Activated CD4-positive, alpha-beta T cell treated with anti-CD3 and anti-CD28 coated beads for 48 hours (primary cell): Measurements from ENCODE around the gene ANGEL1.

Source experiments
- DNase-seq: peaks from one replicate; pipeline ENCODE4 v3.0.0-alpha.2; 2020

Gene ANGEL1, protein sequence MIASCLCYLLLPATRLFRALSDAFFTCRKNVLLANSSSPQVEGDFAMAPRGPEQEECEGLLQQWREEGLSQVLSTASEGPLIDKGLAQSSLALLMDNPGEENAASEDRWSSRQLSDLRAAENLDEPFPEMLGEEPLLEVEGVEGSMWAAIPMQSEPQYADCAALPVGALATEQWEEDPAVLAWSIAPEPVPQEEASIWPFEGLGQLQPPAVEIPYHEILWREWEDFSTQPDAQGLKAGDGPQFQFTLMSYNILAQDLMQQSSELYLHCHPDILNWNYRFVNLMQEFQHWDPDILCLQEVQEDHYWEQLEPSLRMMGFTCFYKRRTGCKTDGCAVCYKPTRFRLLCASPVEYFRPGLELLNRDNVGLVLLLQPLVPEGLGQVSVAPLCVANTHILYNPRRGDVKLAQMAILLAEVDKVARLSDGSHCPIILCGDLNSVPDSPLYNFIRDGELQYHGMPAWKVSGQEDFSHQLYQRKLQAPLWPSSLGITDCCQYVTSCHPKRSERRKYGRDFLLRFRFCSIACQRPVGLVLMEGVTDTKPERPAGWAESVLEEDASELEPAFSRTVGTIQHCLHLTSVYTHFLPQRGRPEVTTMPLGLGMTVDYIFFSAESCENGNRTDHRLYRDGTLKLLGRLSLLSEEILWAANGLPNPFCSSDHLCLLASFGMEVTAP

DNA sequence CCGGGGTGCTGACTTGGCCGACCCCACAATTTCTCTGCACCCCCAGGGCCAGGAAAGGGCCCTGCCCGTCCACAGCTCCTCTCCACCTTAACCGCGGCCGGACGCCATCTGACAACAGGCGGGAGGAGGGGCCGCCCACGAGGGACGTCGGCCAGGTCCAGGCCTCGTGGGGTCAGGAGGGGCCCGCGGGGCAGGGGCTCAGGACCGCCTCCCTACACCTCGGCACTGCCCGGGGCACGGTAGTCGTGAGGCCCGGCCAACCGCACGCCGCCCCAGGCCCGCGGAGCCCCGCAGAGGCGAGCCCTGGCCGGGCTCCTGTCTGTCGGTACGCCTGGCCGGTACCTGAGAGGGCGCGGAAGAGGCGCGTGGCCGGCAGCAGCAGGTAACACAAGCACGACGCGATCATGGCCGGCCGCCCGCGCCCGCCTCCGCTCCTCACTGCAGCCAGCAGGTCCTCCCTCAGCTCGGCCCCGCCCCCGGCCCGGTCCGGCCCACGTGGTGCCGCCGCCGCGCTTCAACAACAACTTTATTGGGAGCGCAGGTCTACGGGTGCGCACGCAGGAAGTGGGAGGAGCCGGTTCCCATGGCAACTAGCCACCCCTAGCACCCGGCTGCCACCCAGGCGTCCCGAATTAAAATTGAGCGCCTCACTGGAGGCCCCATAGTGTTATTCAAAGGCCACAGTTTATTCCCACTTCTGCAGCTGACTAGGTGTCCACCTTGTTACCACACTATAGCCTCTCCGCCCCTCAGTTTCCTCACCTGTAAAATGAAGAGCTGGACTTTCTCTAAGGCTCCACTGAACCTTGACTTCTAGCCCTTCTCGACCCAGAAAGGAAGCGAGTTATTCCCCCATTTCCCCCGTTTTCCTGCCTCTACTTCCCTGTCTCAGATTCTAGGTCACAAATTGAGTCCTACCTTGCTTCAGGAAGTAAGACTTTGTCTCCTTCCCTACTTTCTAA lies at the start of gene ANGEL1:
Gene ANGEL1, minus strand, starts transcription at position 461 of the 962 bp plus-strand sequence. Its CDS starts 55 bp downstream, at position 406.
- peak; percentile 97 for DNase-seq

DNA sequence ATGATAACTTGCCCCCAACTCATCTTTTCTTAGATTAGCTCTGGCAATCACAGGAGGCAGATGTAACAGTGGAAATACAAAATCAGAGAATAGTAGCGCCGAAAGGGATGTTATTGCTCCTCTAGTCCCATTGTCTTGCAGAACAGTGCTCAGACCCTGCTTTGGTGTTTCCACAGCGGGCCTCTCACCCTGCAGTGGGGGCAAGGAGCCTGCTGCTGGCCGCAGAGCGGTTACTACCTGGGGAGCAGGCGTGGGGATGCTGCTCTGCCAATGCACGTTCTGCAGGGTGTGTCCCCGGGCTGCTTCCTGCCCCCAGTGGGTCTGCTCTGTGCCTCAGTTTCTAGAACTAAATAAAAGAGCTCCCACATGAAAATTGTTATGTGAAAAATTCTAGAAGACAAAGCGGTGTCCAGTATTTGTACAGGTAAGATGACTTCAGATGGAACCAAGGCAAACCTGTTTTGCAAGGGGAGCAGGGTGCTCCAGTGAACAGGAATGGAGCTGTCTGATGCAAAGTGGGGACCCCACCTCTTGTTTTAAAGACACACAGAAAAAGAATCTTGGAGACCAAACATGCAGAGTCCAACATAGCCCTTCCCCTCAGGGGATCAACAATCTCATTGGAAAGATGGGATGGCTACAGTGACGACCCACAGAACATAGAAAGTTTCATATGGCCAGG lies 49.0 kb upstream of the ANGEL1 start:
- no peak for DNase-seq

DNA sequence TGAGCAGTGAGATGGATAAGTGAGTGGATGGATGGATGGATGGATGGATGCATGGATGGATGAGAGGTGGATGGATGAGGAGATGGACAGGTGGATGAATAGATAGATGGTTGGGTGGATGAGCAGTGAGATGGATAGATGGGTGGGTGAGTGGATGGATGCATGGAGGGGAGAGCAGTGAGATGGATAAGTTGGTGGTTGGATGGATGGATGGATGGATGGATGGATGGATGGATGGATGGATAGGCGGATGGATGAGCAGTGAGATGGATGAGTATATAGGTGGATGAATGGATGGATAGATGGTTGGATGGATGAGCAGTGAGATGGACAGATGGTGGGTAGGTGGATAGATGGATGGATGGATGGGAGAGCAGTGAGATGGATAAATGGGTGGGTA lies 44.1 kb upstream of the ANGEL1 start:
- DNase-seq = no peak

DNA sequence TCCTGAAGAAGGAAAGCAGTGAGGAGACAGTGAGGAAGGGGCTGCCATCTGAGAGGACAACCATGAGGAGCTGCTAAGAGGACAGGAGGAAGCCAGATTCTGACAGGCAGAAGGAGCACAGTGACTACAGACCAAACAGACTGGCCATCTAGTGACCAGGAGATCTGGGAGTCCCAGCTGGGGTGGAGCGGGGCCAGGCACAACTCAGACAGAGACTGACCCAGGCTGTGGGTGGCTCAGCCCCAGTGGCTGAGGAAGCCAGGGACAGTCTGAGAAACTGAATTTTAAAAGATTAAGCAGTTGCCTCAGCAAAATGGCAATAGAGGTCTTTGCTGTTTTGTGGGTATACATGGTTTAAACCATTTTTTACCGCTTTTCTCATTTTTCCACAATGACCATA lies 42.4 kb upstream of the ANGEL1 start:
- no peak for DNase-seq

DNA sequence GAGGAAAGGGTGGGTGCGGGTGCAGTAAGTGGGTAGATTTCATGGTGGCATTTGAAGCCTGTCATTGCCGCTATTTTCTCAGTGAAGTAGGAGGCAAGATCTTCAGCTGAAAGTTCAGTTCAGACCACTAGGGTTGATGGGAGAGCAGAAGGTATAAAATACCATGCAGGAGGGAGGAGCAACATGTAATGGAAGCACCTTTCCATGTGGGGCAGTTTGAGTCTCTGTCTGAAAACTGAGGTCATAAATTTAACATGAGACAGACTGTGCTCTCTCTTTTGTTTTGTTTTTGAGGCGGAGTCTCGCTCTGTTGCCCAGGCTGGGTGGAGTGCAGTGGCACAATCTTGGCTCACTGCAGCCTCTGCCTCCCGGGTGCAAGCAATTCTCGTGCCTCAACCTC lies 36.2 kb upstream of the ANGEL1 start:
- no peak for DNase-seq

DNA sequence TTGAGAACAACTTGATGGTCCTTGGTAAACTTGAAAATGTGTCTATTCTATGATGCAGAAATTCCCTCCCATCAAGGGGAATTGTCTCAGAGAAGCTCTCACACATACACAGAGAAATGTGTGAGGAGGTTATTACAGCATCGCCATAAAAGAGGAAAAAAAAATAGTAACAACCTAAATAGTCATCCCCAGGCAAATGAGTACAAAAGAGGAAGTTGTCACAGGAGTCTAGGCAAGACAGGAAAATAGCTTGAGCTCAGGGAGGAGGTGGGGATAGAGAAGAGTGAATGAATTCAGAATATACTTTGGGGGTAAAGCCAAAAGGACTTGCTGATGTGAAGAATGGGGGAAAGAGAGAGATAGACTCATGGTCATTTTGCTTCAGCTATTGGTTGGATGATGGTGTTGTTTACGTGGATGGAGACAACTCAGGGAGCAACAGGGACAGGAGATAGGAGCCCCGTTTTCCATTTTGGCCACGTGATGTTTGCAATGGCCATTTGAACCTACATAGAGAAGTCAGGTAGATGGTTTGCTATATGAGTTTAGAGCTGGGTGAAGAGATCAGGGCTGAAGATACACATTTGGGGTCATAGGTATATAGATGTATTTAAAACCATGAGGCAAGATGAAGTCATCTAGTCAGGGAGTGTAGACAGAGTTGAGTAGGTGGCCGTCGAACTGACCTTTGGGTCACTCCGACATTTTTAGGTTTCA lies 33.8 kb upstream of the ANGEL1 start:
- no peak for DNase-seq

DNA sequence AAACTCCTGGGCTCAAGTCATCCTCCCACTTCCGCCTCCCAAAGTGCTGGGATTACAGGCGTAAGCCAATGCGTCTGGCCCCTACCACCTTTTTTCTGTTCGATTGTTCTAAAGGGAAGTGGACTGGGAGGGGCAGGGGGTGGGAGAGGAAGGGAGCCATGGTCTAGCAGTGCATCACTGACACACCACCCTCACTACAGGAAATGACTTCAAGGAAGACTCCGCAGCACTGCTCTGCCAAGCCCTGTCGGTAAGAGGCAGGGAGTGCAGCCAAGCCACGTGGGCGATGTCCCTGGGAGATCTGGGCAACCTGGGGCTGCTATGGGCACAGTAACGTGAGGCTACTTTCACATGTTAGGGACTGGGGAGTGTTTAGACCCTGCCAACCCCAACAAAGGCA lies 31.5 kb upstream of the ANGEL1 start:
- DNase-seq = peak; percentile 83

DNA sequence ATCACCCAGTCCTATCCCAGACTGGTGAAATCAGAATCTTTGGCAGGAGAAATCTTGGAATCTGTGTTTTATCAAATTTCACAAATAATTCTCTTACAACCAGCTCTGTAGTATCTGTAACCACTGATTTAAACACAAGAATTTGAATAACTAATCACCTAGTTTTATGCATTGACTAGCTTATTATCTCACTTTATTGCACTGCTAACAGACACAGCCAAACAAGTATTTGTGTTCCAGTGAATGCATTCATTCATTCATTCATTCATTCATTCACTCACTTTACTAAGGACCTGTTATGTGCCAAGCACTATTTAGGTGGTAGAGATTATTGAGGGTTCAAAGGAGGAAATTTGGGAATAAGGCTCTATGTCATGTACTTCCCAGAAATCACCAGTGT lies 29.7 kb upstream of the ANGEL1 start:
- no peak for DNase-seq

DNA sequence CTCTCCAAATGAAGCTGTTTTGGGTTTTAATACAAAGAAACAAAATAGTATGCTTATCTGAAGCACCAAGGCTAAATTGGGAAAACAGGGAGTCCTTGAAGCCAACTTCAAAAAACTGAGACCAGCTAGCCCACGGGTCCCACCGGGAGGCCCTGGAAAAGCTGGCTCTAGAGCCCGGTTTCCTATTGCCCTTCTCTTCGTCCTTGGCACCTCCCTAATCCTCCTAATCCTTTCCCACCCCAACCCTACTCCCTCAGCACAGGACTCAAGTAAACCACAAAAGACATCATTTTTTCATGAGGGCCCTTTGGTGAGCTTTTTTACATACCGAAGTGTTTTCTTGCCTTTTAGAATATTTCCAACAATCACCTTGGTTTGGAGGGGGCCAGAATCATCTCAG lies 24.8 kb upstream of the ANGEL1 start:
- DNase-seq = no peak

DNA sequence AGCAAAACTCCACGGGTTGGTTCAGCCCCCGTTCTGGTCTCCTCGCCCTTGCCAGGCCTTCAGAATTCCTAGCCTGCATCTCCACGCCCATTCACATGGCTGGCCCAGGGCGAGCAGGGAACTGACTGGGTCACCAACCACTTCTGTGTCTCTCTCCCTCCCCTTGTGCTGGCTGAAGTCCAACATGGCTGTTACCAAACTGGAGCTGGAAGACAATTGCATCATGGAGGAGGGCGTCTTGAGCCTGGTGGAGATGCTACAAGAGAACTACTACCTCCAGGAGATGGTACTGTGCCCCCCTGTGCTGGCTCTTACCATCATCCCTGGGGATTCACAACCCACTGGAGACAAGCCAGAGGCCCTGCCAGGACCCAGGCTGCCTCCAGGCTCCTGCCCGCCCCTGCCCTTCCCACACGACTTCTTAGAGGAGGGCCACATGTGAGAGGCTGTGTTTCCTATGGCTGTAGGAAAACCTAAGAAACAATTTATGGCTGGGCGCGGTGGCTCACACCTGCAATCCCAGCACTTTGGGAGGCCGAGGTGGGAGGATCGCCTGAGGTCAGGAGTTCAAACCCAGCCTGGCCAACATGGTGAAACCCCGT lies 23.4 kb upstream of the ANGEL1 start:
- no peak for DNase-seq

DNA sequence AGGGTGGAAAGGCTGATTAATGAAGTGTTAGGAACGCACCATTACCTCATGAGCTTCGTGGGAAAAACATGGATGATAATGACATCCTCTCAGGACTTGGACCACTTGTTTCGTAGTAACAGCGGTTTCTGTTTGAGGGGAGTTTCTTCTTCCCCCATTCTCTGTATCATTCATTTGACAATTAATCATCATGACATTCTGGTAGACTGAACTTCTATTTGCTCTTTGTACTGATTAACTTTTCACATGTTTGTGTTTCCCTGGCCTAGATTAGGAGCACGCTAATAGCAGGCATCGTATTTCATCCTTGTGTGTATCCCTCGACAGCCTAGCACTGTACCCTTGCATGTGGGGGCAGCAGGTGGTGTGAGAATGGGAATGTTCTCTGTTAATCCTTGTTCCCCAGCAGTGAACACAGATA lies 21.6 kb upstream of the ANGEL1 start:
- DNase-seq = no peak

DNA sequence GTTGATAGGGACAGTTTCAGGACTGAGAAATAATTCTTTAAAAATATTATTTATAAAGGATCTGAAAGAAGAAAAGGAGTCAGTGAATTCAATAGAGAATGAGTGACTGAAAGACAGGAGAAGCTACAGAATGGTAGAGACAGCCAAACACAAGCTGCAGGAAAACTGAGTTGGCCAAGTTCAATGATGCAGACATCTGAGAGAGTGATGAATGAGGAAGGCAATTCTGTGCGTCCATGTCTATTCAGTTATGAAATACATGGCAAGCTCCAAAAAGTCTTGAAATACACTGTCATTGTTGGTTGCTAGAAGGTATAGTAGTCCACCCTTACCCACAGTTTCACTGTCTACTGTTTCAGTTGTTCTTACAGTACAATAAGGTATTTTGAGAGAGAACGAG lies 20.3 kb upstream of the ANGEL1 start:
- no peak for DNase-seq

DNA sequence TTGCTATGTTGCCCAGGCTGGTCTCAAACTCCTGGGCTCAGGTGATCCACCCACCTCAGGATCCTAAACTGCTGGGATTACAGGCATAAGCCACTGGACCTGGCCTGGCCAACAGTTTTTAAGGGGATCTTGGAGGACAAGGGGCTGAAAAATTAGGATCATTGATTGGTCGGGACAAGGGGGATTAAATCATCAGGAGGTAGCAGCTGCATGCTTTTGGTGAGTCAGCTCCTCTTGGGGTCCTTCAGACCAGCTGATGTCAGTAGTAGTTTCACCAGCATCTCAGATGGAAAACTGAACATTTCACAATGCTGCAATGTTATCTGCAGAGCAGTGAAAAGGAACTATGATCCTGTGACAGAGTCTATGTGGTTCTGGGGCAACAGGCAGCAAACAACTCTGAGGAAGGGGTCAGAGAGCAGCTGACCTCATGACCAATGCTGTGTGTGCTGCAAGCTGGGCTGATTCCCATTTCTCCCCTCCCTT lies 19.9 kb upstream of the ANGEL1 start:
- no peak for DNase-seq

DNA sequence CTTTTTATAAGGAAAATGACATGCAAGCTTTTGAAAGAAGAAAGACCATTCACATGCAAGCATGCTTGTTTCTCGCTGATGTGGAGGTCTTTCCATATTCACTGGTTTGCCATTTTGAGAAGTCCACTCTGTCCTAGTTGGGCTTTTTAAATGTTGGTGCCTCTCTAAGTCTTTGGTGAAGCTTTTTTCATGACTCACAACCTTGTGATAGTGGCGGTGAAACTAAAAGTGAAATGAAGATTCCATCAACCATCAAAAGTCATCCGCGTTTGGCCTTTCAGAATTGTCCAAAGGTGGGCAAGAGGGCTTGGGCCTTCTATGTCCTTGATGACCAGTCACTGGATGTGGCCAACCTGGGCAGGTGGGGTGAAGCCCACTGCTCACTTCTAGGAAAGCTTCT lies 17.9 kb upstream of the ANGEL1 start:
- no peak for DNase-seq

DNA sequence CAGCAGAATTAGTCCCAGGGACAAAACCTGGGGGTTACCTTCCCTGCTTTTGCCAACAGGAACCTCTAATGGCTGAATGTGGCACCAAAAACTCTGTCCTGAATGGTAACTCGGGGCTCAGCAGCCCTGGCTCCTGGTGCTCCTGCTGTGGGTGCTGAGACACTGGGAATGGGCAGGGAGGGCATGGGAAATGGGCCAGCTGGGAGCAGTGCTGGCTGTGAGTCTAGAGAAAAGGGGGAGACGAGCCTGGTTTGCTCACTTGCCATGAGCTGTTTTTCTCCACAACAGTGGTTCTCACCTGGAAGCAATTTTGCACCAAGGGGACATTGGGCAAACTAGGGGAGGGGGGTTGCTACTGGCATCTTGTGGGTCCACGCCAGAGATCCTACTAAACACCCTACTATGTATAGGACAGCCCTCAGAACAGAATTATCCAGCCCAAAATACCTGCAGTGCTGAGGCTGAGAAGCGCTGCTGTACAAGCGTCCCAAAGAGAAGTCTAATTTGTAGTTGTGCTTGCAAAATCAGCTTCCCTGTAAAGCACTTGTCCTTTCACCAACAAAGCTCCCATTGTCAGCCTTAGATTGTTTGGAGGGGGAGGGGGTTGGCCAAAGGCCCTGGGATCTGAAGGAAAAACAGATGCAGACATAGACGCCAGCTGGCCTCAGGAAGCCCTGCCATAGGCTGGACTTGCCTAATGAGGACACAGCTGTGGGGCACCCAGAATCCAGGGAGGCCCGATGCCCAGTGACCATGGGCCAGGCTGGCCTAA lies 17.2 kb upstream of the ANGEL1 start:
- no peak for DNase-seq

DNA sequence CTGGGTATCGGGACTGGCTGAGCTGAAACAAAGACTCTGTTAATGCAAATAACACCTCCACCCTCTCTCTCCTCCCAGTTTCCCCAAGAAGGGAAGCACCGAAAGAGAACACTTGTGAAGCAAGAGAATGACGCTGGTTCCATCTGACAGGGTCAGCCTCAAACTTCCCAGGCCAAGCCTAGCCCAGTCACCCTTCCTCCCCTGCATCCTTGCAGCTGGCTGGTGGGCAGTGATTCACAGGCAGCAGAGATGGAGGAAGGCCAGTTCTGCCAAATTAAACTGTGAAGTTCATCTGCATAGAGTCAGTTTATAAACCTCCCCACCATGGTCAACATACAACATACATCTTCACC lies 16.3 kb upstream of the ANGEL1 start:
- no peak for DNase-seq

DNA sequence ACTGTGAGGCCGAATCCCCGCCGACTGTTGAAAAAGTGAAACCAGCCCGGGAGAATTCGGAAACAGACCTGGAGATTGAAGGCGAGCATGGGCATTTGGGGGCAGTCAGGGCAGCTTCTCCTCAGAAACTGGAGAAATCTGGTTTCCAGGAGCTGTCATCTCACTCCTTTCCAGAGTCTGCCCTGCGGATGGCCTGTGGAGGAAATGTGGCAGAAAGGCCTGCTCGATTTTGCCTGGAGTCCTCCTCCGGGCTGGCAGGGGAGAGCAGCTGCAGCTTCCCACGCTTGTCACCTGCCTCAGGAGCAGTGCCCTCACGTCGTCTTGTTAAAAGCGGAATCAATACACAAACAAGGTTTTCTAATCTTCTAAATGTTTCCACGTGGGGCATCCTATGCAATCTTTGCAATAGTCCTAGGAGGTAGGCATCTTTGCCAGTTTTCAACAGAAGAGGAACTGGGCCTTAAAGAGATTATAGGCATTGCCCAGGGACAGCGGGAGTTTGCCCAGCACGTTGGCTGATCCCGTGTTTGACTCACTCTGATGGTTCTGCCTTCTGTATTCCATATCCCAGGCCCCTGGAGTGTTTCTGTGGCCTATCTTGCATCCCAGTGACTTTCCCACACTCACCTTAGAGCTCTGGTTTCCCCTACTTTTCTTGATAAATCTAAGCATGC lies 15.8 kb upstream of the ANGEL1 start:
- no peak for DNase-seq

DNA sequence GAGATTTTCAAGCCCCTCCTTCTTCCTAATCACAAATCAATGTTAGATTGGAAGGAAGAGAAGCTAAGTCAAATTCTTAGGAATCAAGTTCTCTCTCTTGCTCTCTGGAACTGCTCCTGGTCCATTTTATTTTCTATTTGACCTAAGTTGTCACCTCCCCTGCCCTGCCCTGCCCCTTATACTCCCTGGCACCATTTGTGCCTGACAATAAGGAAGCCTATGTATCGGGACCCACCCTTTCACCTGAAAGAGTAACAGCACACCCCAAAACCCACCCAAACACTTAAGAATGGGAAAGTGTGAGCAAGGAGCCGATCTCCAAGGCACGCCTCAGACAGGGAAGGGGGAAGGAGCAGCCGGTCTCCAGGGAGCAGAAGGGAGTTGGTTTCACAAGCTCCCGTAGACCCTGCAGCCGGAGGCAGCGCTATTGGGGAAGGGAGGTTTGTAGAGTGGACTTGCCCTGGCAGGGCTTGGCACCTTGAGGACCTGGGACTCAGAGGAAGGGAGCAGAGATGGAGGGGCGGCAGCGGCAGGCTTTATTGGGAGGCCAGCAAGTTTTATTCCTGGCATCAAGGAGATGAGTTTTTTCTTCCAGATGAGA lies 15.1 kb upstream of the ANGEL1 start:
- no peak for DNase-seq

DNA sequence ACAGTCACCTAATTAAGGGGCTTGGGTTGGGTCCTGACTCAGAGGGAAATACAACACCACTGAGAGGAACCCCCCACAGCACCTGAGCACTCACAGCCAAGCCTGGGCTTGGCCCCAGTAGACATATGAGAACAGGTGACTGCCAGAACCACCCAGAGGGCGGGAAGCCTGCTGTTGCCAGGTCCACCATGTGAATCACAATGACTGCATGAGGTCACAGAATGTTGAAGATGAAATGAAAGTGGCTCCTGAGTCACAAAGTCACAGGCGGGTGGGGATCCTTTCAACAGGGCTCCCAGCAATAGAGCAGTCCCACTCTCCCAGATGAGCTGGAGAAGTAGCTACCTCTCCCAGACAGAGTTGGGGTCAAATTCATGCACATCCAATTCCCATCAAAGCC lies 13.4 kb upstream of the ANGEL1 start, which contains the start of gene LRRC74A:
Gene LRRC74A, plus strand, starts transcription at position 287 of the 400 bp plus-strand sequence. CDS start 290 bp downstream, outside the sequence.
- DNase-seq = peak; percentile 24

DNA sequence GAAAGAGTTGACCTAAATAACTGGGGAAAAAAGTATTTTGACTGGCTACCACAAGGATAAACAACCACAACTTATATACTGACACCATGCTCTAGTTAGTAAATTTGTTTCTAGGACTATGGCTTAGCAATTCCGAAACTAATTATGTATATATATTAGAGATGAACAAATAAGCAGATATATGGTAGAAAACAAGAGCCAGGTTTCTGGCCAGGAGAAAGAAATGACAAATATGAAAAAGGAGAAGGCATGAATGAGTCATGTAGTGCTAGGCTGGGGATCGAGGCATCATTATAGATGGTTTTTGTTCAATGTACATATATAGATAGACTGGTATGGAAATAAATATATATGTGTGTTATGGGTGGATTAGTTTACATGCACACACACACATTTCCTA lies 8.0 kb upstream of the ANGEL1 start:
- DNase-seq = no peak
